SKM-1 (cell line): ENCODE data around the gene CREBBP.

ENCODE experiments used
- DNase-seq: peaks from one replicate; lab custom pipeline; 2025; ENCODE audit not compliant: unreplicated experiment; lab: John Stamatoyannopoulos, UW

The CREBBP gene

DNA sequence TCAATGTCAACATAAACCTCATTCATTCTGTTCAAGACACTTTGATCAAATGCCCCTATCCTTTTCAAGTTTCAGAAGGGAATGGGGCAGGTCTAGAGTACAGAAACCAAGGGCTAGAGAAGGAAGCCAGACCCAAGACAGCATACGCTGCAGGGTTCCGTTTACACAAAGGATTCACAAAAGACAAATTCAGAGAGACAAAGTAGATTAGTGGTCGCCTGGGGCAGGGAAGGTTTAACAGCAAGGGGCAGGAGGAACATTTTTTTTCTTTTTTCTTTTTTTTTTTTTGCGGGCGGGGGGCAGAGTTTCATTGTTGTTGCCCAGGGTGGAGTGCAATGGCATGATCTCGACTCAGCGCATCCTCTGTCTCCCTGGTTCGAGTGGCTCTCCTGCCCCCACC, 143.3 kb downstream of the CREBBP start:
- no peak for DNase-seq

DNA sequence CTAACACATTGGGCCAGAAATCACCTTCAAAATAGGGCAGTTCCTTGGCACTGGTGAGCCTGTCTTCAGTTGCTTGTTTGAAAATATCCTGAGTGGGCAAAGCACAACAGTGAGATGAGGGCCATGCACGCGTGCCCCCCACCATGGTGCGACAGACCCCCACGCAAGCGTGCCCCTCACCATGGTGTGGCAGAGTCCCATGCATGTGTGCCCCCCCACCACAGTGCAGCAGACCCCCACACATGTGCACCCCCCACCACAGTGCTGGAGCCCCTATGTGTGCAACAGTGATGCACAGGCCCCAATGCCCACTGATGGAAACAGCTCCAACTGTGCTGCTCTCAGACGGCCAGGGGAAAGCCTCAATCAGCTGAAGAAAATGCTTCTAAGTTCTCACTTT, 144.4 kb downstream of the CREBBP start:
- DNase-seq: no peak

GRCh38 chr16:3735541-3735940, 145.0 kb downstream of the CREBBP start:
- no peak for DNase-seq

DNA sequence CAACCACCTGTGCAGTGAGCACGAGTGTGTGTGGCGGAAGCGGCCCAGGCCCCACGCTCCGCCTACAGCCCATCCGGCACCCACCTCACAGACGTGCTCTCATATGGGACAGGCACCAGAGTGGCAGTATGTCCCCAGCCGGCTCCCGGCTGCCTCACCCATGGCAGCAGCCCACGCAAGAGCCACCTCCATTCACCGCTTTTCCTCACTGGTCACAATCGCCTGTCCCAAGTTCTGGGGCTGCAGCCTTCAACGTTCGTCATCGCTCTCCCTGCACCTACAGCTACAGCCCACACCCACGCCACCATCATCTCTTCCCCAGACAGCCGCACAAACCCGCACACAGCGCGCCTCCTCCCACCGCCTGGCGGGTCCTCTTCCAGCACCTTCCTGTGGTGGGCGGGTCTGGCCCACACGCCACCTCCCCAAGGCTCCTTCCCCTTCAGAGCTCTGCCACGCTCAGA, 145.7 kb downstream of the CREBBP start:
- DNase-seq: no peak

- no peak for DNase-seq
Observed at GRCh38 chr16:3734084-3734757, 146.3 kb downstream of the CREBBP start.

GRCh38 chr16:3732171-3732570, 148.3 kb downstream of the CREBBP start:
- no peak for DNase-seq

GRCh38 chr16:3731126-3731935, 149.2 kb downstream of the CREBBP start:
- no peak for DNase-seq

DNA sequence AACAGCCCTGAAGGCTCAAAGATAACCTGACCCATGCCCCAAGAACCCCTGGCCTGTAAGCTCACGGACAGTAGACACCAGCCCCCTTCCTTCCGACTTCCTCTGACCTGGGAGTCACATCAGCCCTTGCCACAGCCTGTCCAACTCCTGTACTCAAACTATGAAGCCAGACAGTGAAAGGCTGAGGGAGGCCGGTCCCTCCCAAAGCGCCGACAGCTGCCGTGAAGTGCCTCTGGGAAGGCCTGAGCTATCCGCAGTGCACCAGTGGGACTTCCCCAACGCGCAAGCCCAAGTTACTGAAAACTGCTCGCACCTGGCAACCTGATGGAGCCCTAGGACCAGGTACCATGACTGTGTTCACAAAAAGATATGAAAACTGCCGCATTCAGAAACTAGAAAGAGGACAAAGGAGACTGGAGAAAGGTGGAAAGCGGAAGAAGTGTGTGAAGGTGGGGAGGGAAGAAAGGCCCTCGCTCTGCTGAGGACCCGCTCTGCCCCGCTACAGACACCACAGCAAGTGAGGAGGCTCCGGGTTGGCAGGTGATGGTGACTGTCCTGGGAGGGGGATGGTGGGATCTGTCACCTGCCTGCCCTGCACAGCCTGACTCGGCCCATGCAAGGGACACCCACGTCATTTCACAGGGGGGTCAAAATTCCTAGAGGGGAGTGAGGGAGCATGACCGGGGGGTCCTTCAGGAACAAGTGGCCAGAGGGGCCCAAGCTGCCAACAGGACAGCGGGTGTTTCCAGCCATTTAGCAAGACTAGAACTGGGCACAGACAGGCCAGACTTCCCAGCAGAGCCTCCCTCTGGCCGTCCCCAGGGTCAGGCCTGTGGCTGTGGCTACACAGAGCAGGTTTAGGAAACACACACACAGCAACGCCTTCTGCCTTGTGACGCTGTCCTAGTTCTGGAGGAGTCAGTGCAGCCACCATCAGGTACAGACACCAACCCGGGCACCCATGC, 150.1 kb downstream of the CREBBP start:
- no peak for DNase-seq

GRCh38 chr16:3729161-3730112, 151.1 kb downstream of the CREBBP start:
- no peak for DNase-seq

DNA sequence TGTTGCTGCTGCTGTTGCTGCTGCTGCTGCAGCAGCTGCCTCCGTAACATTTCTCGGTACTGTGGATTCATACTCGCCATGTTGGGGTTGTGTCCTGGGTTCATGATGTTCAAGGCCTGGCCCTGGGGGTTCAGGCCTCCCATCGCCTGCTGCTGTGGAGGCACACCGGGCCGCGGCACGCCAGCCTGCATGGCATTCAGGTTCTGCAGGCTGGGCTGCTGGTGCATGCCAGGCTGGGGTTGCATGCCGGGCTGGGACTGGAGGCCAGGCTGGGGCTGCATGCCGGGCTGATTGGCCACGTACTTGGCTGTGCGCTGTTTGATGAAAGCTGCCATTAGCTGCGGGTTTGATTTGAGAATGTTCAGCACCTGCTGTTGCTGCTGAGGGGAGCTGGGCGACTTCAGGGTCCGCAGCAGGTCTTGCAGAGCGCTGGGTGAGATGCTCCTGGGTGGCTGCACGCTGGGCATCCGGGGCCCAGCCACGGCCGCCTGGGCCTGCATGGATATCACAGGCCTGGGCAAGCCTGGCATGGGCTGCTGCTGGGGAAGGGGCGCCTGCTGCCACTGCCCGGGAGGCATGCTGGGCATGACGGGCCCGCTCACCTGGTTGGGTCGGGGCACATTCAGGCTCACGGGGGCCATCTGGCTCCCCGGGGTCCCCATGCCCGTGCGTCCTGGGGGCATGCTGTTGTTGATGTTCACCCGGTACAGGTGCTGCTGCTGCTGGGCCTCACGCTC, 151.9 kb downstream of the CREBBP start:
- DNase-seq: no peak

DNA sequence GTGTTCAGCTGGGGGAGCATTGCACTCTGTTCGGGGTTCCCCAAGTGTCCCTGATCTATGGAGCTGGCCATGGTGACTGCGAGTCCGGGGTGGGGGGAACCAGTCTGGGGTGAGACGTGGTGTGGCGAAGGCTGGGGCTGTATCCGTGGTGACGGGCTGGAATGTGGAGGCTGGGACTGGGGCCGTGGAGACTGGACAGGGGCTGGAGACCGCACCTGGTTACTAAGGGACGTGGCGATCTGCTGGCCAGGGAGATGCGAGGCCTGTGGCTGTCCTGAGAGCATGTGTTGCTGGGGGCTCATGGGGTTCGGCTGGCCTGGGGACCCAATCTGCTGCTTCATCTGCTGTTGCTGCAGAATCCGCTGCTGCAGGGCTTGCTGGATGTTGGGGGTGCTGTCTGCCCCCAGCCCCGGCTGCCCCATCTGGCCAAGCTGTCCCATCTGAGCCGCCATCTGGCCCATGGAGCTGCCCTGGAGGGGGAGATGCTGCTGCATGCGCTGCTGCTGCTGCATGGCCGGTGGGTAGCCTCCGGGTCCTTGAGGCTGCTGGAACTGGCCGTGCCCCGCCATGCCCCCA, 152.6 kb downstream of the CREBBP start:
- DNase-seq: no peak

GRCh38 chr16:3726021-3726687, 154.4 kb downstream of the CREBBP start:
- DNase-seq: no peak

DNA sequence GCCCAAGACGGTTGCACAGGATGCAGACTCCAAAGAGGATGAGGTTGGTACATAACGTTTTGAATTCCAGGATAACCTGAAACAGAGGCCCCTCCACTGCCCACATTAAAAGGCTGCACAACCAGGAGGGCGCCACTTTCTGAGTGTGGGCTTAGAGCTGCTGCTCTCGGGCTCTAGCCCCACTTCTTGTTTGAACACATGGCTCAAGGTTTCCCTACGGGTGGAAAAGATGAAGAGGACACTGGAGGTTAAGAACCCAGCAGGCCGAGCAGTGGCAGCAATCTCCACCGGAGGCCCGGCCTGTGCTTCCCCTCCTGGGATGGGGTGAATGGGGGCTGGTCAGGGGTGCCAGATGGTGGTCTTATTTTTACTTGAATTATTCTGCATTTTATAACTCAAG, 155.2 kb downstream of the CREBBP start:
- DNase-seq: no peak

DNA sequence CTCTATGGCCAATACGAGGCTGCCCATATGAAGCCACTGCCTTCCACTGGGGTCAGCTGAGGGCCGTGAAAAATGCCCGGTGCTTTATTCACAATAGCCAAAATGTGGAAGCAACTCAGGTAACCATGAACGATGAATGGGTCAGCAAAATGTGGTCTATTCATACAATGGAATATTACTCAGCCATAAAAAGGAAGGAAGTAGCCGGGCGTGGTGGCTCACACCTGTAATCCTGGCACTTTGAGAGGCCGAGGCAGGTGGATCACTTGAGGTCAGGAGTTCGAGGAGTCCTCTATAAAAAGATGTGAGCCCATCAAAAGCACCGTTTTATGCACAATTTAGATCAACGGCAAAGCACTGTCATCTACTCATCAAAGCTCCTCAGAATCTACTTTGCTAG, 158.0 kb downstream of the CREBBP start:
- no peak for DNase-seq

- no peak for DNase-seq
Observed at GRCh38 chr16:3720418-3720817, 160.1 kb downstream of the CREBBP start.

DNA sequence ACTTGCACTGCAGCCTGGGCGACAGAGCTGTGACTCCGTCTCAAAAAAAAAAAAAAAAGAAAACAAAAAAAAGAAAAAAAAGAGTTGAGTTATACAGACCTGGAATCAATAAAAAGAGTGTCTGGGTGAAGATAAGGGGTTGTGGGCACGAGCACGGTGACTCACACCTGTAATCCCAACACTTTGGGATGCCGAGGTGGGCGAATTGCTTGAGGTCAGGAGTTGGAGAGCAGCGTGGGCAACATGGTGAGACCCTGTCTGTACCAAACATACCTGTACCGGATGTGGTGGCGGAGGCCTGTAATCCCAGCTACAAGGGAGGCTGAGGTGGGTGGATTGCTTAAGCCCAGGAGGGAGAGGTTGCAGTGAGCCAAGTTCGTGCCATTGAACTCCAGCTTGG, 161.9 kb downstream of the CREBBP start:
- no peak for DNase-seq

GRCh38 chr16:3718019-3718391, 162.5 kb downstream of the CREBBP start:
- DNase-seq: no peak

DNA sequence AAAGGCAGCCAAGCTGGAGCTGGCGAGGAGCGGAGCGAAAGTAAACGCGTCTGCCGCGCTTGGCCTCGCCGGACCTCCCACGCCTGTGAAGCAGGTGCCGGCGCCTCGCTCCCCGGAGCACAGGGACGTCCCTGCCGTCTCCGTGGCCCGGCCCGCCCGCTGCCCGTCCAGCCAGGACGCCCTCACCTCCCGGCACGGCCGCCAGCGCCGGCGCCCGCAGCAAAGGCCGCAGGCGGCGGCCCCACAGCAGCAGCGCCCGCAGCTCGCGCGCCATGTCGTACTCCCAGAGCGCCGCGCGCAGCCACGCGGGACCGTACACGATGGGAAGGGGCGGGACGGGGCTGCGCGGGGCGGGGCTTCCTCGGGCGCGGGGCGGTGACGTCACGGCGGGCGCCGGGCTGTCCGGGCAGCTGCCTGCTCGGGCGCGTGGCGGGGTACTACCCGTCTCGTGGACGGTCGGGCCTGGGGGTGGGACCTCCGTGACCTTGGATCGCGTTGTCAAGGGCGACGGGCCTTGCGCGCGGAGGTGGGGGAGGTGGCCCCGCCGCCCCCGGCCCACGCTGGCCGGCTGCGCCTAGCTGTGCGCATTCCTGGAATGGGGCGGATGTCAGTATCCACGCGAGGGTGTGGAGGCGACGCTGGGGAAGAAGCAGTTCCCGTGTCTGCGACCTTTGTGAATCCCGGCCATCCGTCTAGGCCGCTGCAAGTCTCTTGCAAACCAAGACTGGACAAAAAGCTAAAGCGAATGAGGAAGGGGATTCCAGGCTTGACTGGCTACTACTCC, 163.1 kb downstream of the CREBBP start, which contains the start of gene TRAP1:
TSS of gene TRAP1 (minus strand) at position 290 of the 784 bp plus-strand sequence. CDS start at position 274, 16 bp downstream.
- peak; percentile 56 for DNase-seq
